HG03571 (cell line): ENCODE measurements around the gene BDNF.

Experiments used
- ATAC-seq: cut with Tn5 transposase; IDR thresholded peaks from one replicate; pipeline ENCODE4 v1.9.1; 2021; ENCODE audit not compliant: unreplicated experiment

Gene BDNF

GRCh38 chr11:27705873-27706820, 5.9 kb upstream of the BDNF start:
- ATAC-seq, result no peak

DNA sequence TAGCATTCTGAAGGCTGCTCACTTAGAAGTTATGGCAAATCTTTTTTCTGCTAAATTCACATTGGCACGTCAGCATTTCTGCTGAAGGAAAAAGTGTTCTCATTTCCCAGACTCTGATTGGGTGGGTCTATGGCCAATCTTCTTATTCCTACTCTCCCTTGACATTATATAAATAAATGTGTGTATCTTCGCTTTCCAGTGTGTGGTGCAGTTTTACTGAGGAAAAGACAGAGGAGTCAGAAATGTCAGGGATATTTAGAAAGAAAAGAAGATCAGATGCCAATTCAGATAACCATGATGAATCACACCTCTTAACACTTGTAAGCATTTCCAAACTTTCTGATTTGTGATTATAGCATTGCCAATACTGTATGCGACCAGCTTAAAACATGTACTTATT, 3.2 kb upstream of the BDNF start:
- no peak for ATAC-seq

DNA sequence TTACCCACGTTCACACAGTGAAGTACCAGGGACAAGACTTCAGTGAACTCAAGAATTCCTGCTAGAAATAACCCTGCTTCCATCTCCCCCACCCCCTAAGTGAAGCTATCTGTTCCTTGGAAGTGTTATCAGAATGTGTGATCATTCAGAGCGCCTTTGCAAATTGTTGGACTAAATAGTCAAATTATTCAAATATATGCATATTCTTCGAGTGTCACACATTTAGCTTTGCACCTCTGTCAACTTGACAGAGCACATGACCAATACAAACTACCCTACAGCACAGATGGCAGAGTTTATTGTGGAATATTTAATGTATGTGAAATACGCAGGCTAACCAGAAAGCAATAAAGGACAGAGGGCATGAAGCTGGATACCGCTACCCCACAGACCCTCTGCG, 2.6 kb upstream of the BDNF start:
- ATAC-seq, result no peak

DNA sequence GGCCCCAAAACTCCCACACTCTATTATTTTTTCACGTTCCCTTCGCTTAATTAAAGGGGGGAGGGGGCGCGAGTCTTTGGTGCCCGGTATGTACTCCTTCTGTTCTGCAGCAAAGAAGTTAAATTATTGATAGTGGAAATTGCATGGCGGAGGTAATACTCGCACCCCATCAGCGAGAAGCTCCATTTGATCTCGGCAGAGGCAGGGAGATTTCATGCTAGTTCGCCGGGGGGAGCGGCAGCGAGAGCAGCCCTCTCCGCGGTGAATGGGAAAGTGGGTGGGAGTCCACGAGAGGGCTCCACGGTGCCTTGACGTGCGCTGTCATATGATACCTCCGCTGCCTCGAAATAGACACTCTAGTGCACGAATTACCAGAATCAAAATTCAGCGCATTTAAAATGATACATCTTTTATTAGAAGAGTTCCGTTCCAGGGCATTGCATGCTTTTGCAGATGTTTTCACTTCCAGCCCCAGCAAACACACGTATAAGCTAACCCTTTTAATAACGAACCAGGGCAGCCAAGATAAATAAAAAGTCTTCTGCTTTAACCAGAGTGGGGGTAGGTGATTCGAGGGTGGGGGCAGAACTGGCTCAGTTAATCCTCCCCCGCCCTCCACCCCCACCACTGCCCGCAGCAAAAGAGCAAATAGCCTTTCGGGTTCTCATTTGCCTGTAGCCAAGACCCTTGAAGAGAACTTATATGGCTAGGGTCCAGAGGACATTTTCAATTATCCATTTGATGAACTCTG, 1.3 kb upstream of the BDNF start:
- peak; percentile 43 for ATAC-seq

- ATAC-seq, result no peak
Measured at GRCh38 chr11:27699926-27700350, 317 bp downstream of the BDNF start.

DNA sequence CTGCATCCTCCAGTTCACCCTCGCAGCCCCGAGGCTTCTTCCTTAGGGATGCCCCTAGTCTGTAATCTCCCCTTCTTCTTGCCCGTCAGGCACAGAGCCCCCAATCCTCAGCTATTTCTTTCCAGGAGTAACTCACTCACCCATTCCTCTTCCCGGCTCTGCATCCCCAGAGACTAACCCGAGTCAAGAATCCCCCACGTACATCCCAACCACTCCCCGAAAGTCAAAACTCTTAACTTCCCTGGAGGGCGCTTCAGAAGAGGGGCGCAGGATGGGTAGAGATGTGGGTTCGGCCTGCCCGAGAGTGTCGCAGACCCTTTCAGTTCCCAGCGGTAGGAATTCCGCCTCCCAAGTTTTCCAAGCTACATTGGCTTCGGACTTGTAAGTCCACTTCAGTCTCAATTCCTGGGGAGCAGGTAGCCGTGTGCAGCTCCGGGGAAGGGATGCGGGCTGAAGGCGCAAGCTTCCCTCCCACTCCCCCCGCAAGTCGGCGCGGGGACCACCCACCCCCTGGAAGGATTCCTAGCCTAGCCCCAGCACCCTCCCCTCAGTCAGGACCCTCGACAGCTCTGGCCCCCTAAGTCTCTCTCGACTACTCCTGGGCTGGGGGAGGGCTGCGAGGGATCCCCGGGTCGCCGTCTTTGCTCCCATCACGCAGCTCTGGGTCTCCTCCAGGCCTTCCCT, 871 bp downstream of the BDNF start:
- no peak for ATAC-seq

GRCh38 chr11:27698872-27699241, 1.4 kb downstream of the BDNF start:
- ATAC-seq, result peak; percentile 69

GRCh38 chr11:27697679-27698275, 2.5 kb downstream of the BDNF start:
- no peak for ATAC-seq

DNA sequence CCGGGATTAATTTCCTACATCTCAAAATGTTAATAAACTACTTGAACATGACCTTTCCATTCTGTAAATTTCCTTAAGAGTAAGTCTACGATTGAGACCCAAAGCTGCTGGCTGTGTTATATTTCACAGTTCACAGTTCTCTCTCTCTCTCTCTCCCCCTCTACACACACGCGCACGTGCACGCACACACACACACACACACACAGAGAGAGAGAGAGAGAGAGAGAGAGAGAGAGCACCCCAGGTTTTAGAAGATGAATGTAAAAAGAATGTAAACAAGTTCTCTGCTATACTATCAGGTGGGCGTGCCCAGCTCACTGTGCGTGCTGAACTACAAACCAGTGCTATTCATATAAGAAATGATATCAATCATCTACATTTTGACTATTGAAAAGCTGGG, 3.3 kb downstream of the BDNF start:
- no peak for ATAC-seq

DNA sequence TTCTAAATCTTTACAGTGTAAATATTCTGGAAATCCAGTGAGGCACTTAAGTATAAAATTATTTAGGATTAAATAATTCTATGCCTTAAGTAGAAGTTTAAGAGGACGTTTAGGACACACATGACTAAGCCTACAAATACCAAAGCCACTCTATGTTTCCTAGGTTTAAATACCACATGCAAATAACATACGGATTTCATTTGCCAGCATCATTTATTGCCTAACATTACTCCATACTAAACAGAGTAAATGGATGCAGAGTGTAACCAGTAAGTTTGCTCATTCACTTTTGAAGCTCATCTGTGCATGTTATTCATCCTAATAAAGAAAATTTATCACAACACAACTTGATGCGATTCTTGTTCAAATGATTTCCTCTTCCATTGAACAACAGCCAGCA, 4.1 kb downstream of the BDNF start:
- ATAC-seq, result no peak

- no peak for ATAC-seq
Measured at GRCh38 chr11:27694992-27695391, 5.3 kb downstream of the BDNF start.

DNA sequence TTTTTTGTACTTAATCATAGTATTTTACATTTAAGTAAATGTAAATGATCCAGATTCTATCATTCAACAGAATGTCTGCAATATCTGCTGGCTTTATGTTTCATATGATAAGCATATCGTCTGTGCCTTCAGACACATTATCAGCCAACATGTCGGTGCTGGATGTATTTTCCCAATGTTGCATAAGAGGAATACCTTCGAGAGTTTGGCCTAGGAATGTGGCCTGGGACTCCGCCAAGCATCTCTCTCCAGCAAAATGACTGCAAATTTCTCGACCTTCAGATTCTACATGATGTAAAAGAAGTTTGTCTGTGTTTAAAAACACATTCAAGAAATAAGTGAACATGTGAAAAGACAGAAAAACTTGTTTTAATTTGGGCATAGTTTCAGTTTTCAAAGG, 6.9 kb downstream of the BDNF start:
- ATAC-seq, result no peak

- no peak for ATAC-seq
Measured at GRCh38 chr11:27692781-27693180, 7.5 kb downstream of the BDNF start.

- no peak for ATAC-seq
Measured at GRCh38 chr11:27688076-27688475, 12.2 kb downstream of the BDNF start.

DNA sequence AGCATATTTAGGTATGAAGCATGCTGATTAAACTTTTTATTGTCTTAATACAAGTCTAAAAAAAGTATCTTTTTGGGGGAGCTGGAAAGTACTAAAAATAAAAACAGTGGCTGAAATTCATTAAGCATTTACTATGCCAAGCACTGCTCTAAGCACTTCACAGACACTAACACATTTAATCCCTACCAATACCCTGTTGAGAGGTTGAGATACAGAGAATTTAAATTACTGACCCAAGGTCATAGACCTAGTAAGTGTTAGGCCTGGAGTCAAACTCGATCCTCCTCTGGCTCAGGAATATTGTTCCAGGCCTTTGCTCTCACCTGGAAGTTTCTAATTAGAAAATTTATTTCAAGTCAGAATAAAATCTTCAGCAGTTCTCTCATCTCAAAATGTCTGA, 18.6 kb downstream of the BDNF start:
- no peak for ATAC-seq

DNA sequence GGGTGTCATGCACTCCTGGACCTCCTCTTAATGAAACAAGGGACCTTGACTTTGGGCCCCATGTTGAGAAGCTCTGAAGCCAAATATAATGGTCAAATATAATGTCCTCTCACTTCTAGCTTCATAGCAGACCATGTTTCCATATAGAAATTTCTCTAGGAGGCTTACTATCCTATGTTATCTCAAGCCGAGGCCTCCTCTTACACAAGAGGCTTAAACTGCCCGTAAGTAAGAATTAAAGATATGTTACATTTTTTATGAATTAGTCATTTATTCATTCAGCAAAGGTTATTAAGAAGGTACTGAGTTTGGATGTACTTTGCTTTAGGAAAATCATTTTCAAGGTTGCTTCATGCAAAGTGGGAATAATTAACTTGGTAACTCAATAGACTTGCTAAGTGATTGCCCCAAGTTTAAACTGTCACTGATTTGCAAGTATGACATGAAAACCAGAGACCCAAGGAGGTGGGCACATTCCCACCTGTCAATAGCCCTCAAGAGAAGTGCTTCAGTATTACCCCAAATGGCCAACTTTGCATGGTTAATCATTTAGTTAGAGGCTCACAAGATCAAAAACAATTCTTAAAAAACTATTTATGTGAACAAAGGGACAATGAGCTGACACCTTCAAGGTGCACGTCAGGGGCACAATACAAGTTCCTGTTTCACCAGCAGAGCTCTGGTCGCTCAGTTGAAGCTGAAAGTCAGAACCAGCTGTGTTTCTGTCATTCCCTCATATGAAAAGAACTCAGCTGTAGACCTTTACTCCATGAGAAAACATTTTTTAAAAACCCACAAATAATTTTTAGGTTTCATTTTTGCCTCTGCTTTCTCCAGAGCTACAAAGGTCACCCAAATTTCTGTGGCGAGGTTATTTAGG, 20.9 kb downstream of the BDNF start:
- ATAC-seq, result no peak

- ATAC-seq, result no peak
Measured at GRCh38 chr11:27678242-27678641, 22.0 kb downstream of the BDNF start.

DNA sequence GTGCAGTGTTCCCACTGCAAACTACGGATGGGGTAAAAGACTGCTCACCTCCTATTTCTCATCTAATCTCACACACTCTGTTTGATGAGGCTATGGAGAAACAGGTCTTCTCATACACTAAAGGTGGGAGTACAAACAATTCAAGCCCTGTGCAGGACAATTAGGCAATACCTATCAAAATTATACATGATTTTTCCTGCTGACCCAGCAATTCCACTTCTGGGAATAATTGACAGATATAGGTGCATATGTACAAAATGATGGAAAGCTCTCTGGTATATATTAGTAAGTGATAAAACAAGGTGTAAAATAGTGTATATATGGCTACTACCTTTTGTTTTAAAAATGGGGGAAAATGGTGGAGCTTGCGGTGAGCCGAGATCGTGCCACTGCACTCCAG, 23.1 kb downstream of the BDNF start:
- no peak for ATAC-seq

DNA sequence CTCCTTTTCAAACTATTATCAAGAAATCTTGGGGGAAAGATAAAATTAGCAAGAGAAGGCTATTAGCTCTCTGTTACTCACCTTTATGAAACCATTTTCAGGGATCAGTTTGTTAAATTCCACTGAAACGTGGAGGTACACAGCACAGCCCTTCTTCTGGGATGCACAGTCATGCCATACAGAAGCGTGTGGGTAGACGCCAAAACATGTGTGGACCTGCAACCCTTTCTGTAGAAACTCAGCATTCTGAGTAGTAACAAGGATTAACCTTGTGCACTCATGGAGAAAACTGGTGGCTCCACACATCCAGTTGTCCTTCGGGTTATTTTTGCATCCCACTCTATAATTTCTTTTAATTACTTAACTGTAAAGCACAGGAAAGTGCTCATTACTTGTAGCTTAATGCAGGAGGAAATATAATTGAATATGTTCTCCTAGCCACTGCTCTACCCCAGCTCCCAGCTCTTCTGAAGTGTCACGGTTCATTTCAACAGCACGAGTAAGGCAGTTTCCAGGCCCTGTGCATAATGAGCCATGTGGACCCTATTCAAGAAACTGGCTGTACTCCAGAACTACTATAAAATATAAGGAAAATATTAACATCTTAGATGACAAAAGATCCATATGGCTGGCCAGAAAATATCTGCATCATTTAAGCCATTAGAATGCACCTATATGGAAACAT, 26.1 kb downstream of the BDNF start:
- no peak for ATAC-seq
